HG03575 (cell line): Measurements from ENCODE around the gene PPP1R1B.

Experiments used
- ATAC-seq: cut with Tn5 transposase; IDR thresholded peaks from one replicate; pipeline ENCODE4 v1.9.1; 2021; ENCODE audit not compliant: unreplicated experiment, insufficient number of reproducible peaks, low FRiP score; ENCODE audit errors: extremely low read depth

The PPP1R1B gene

DNA sequence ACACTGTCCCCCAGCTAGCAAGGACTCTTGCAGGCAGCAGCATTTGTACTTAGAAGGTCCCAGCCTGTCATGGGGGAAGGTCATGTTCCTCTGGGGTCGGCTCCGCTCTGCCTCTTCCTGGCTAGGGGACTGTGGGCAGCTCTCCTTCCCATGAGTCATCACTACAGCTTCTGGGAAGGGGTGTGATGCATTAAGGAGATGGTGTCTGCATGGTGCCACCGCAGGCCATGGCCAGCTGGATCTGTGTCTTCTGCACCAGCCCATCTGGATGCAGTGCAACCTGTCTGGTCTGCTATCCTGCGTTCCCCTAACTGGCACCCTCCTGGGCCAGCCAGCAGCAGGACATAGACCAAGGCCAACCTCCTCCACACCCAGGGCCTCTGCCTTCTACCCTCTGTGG is 16.5 kb downstream of the PPP1R1B start:
- no peak for ATAC-seq

- no peak for ATAC-seq
These were observed 20.5 kb downstream of the PPP1R1B start for GRCh38 chr17:39647256-39647655.

DNA sequence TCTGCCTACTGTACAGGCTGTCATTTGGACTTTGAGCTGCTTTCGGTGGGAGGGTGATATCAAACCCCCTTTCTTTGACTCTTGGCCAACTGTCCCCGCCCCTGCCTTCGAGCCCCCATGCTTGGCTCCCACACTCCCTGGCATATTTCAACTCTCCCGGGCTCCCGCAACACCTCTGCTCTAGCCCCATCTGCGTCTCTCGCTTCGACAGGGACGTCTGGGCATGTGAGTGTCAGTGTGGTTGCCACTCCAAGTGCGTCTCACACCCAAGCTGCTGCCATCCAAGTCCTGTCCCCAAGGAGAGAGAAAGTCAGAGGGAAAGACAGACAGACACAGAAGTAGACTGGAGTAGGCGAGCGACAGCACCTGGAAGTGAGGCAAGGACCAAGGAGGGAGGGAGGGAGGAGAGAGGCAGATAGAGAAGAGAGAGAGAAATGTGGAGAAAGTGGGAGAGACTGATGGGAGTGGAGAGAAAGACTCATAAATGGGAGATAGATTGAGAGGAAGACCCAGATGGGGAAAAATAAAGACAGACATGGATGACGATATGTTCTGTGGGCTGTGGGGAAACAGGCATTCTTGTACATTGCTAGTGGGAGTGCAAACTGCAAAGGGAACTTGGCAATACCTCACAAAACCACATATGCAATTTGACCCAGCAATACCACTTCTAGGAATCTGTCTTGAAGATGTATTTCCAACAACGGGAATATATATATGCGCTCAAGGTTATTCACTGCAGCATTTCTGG is 22.0 kb downstream of the PPP1R1B start:
- no peak for ATAC-seq

DNA sequence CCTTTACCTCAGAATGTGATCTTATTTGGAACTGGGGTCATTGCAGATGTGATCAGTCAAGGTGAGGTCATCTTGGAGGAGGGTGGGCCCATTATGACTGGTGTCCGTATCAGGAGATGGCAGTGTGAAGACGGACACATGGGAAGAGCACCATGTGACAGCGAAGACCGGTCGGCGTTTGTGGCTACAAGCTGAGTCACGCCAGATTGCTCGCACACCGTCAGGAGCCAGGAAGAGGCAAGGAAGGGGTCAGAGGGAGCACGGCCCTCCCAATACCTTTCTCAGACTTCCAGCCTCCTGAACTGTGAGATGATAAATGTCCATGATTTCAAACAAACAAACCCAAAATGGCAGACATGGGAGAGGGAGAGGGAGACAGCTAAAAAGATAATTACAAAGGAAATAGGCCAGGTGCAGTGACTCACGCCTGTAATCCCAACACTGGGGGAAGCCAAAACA is 23.4 kb downstream of the PPP1R1B start:
- no peak for ATAC-seq

DNA sequence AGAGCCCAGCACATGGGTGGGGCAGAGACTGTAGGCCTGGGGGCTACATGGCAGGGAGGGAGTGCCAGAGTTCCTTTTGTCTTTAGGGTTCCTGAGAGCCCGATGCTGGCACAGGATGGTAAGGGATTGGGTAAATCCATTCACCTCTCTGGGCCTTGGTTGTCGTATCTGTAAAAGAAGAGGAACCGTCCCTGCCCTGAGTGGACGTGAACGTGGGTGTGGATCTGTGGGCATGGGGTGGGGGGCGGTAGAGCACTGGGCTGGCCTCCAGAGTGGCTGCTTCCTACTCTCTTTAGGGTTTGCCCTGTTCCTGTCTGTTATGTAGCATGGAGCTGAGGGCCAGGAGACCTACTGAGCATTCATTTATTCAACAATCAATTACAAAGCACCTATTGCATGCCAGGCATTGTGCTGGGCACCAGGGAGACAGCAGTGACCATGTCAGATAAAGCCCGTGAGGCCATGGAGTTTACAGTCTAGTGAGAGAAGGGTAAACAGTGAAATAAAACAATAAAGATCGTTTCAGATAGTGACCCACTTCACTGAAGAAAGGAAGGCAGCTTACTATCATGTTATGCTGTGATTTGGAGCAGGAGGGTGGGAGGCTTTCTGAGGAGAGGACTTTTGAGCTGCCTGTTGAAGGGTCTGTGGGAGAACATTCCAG is 25.3 kb downstream of the PPP1R1B start:
- ATAC-seq: no peak

- ATAC-seq: no peak
These were observed 26.0 kb downstream of the PPP1R1B start for GRCh38 chr17:39652587-39653315.

DNA sequence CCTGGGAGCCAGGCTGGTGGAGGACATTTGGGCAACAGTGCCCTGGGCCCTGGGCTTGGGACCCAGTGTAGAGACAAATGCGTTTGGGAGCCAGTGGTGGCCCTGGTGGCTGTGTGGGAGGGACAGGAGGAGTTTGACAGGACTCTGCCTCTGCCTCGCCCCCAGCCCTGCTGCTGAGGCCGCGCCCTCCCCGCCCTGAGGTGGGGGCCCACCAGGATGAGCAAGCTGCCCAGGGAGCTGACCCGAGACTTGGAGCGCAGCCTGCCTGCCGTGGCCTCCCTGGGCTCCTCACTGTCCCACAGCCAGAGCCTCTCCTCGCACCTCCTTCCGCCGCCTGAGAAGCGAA is 26.5 kb downstream of the PPP1R1B start:
- no peak for ATAC-seq

DNA sequence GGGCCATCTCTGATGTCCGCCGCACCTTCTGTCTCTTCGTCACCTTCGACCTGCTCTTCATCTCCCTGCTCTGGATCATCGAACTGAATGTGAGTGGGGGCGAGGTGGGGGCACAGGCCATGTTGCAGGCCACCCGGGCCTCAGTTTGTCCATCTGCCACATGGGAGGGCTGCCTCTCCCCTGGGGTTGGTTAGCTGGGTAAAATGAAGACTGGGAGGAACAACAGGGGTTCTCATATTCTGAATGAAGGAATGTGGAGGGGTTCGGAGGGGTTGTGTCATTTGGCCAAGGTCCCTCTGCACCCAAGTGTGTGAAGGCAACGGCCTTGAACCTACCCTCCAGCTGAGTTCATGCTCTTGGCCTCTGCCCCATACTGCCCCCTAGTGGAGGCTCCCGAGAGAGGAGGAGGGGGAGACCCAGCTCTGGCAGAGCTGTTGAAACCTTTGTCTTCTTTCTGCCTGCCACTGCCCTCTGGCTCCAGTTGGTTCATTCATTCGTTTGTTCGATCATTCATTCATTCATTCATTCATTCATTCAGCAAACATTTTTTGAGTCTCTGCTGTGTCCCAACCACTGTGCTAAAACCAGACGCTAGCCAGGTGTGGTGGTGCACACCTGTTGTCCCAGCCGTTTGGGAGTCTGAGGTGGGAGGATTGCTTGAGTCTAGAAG is 27.0 kb downstream of the PPP1R1B start:
- no peak for ATAC-seq

DNA sequence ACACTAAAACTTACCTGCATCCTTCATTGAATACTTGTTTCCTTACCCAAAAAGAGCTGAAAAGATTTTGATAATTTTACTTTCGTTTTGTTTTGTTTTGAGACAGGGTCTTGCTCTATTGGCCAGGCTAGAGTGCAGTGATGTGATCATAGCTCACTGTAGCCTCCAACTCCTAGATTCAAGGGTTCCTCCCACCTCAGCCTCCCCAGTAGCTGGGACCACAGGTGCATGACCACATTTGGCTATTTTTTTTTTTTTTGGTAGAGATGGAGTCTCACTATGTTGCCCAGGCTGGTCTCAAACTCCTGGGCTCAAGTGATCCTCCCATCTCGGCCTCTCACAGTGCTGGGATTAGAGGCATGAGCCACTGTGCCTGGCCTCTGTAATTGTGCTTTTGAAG is 28.4 kb downstream of the PPP1R1B start:
- no peak for ATAC-seq

GRCh38 chr17:39658346-39658745 is 31.6 kb downstream of the PPP1R1B start:
- no peak for ATAC-seq

DNA sequence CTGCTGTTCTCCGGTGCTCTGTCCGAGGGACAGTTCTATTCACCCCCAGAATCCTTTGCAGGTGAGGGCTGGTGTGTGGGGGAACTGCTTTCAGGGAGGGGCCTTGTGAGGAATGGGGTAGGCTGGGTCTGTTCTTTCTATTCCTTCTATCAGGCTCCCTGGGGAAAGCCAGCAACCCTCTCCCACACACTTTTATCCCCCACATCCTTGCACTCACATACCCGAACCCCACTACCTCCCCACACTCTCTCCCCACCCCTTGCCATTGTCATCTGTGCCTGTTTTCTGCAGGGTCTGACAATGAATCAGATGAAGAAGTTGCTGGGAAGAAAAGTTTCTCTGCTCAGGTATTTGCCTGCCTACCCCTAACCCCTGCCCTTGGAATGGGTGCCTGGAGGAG is 32.0 kb downstream of the PPP1R1B start:
- ATAC-seq: no peak

GRCh38 chr17:39659279-39660010 is 32.7 kb downstream of the PPP1R1B start:
- ATAC-seq: no peak

GRCh38 chr17:39660011-39660360 is 33.2 kb downstream of the PPP1R1B start:
- ATAC-seq: no peak

DNA sequence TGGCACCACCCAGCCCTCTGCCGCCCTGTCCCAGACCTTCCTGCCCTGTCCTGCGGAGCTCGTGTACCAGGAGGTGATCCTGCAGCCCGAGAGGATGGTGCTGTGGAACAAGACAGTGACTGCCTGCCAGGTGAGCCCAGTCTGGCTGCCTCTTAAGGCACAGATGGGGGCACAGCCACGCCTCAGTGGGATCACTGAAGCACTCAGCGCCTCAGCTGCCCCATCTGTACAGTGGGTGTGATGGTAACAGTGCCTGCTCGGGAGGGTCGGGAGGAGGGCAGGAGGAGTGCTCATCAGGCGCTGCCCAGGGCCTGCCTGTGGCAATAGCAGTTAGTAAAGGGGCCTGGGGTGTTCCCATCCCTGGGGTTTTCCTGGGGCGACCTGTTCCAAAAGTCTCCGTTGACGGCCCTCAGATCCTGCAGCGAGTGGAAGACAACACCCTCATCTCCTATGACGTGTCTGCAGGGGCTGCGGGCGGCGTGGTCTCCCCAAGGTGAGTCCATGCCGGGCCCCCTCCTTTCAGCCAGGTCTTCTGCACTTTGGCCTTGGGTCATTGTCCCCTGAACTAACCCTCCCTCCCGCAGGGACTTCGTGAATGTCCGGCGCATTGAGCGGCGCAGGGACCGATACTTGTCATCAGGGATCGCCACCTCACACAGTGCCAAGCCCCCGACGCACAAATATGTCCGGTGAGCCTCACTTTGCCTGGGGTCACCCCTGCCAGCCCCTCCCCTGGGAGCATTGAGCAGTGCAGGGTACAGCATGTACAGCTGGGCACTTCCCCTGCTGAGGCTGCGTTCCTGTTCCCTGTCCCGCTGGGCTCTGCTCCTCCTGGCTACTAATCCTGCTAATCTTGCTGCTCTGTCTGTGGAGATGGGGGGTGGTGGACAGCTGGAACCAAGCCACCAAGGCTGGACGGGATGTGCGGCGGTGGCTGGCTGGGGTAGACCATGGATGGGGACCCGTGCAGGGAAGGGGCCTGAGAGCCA is 33.9 kb downstream of the PPP1R1B start:
- ATAC-seq: no peak

DNA sequence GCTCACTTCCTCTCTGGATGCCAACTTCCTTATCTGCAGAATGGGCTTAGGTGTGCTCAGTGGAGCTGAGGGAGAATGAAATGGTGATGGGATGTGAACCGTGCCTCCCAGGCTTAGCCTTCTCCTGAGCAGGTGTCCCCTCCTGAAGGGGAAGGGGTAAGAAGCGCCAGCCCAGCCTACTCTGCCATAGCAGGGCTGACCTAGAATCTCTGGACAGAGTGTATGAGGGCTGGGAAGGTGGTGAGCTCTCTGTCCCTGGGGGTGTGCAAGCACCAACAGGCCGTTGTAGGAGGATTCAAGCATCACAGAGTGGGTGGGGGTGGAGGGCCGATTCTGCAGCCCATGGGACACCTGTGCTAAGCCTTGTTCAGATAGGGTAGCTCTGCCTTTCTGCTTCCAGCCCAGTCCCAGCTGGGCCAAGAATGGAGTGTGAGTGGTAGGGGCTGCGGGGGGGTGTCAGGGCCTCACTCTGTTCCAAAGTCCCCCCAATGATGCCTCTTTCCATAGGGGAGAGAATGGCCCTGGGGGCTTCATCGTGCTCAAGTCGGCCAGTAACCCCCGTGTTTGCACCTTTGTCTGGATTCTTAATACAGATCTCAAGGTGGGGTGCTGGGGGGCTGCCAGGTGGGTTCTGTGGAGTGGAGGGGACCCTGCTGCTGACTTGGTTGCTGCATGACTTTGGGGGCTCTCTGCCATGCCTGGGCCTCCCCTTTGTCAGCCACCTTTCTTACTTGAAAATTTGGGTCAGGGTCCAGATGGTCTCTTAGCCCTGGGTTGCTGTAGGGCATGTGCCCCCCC is 35.2 kb downstream of the PPP1R1B start:
- ATAC-seq: no peak

DNA sequence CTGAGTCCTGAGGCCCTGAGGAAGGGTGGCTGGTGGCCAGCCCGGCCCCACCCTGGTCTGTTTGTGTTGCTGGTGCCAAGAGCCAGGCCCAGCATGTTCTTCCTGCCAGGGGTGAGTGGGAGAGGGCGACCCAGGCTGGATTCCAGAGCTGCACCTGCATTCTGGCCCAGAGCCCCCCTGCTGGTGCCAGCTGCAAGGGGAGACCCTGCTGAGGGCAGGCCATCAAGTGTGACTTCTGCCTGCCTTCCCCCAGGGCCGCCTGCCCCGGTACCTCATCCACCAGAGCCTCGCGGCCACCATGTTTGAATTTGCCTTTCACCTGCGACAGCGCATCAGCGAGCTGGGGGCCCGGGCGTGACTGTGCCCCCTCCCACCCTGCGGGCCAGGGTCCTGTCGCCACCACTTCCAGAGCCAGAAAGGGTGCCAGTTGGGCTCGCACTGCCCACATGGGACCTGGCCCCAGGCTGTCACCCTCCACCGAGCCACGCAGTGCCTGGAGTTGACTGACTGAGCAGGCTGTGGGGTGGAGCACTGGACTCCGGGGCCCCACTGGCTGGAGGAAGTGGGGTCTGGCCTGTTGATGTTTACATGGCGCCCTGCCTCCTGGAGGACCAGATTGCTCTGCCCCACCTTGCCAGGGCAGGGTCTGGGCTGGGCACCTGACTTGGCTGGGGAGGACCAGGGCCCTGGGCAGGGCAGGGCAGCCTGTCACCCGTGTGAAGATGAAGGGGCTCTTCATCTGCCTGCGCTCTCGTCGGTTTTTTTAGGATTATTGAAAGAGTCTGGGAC is 36.0 kb downstream of the PPP1R1B start:
- no peak for ATAC-seq

DNA sequence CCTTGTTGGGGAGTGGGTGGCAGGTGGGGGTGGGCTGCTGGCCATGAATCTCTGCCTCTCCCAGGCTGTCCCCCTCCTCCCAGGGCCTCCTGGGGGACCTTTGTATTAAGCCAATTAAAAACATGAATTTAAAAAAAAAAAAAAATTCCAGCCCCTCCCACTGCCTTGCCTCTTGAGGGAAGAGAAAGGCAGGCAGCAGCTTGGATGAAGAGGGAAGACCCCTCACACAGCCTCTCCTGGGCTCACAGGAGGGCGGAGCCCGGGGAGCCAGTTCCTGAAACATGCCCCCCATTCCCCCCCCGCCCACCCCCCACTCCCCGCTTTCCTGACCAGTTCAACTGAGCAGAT is 36.6 kb downstream of the PPP1R1B start:
- ATAC-seq: no peak
